Activated T-cell treated with anti-CD3 and anti-CD28 coated beads, Interleukin-2, amount 50 U/mL, for 72 hours (primary cell): ENCODE measurements around the gene EMX1. TPM values are rescaled to one million over a fixed set of nuclear protein-coding genes. Genes with fewer than 3 reads are reported as not detected.
A peak's percentile ranks its signal among the peaks of the same experiment; 100 is the strongest.

Experiments
- ATAC-seq, 2 donors: fragments of 150-1000 bp; cut with Tn5 transposase; replicated peaks in 1 of 2; 2 replicates each; pipeline ENCODE4 v1.10.0; 2021; ENCODE audit warnings: moderate library complexity in 2 of 2, mild to moderate bottlenecking in 1 of 2
- DNase-seq, 2 donors: peaks; one replicate each; pipeline ENCODE4 v3.0.0; 2021 to 2022; ENCODE audit warnings: mixed read lengths in 1 of 2
- H3K27ac Mint-ChIP-seq: one replicate; pipeline ENCODE4 v1.8.0; 2022; ENCODE audit warnings: mild to moderate bottlenecking, moderate library complexity, mixed read lengths
- H3K27me3 Mint-ChIP-seq: one replicate; pipeline ENCODE4 v1.8.0; 2022; ENCODE audit warnings: low read depth, mixed read lengths
- H3K36me3 Mint-ChIP-seq, 2 donors: one replicate each; pipeline ENCODE4 v1.8.0; 2022; ENCODE audit warnings: mixed read lengths in 2 of 2, mild to moderate bottlenecking in 1 of 2; ENCODE audit not compliant: insufficient read depth in 2 of 2
- H3K4me1 Mint-ChIP-seq: one replicate; pipeline ENCODE4 v1.8.0; 2022; ENCODE audit warnings: low read depth, mixed read lengths
- H3K4me3 Mint-ChIP-seq, 2 donors: one replicate each; pipeline ENCODE4 v1.8.0; 2022; ENCODE audit warnings: mild to moderate bottlenecking in 2 of 2, mixed read lengths in 2 of 2, moderate library complexity in 2 of 2
- H3K9me3 Mint-ChIP-seq, 2 donors: one replicate each; pipeline ENCODE4 v1.8.0; 2022; ENCODE audit warnings: mixed read lengths in 2 of 2
- total RNA-seq, 2 donors: library from RNA; stranded (reverse); gene quantifications; one replicate each; pipeline ENCODE4 v1.2.3, GENCODE V29; 2022

Gene EMX1
- total RNA-seq, result under 1 TPM; 0.44 to 0.50 TPM

DNA sequence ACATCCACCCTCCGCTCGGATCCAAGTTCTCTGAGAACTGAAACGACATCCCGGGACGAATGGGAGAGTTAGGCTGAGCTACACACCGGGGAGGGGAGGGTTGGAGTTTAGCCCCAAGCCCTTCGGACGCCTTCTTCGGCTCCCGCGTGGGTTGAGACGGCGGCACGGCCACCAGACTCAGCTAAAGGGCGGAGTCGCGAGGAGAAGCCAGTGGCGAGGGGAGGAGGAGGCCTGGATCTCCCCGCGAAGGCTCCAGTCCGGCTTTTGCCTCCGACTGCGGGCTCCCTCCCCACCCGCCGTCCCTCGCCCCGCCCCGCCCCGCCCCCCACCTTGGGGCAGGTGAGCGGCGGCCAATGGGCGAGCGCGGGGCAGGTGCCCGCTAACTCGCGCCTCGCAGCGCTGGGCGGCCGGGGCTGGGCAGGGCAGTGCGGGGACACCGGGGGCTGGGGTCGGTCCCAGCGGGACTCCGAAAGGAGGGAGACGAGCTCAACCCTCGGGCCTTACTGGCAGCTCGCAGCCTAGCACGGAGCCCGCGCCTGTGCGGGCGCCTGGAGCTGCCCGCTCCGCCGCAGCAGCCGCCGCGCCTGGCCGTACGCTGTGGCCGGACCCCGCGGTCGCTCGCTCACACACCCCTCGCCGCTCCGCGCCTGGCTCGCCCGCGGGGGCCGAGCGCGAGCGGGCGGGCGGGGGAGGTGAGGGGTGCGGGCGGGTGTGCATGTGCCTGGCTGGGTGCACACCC lies at the start of gene EMX1:
TSS of gene EMX1 (plus strand) at position 382 of the 739 bp plus-strand sequence. CDS start at position 716, 334 bp downstream.
- ATAC-seq (peak; percentile 64 to 68), DNase-seq (peak; percentile 65 to 81)
- Mint-ChIP-seq H3K9me3 (no peaks in the 10 kb centered on the region), H3K27me3 (peaks cover 80% of the 10 kb centered on the region), H3K4me1 (peaks cover 39% of the 10 kb centered on the region), H3K4me3 (peak within 1 kb of the TSS; percentile 87), H3K27ac (no peak within 1 kb of the TSS), H3K36me3 (no peaks in the 10 kb centered on the region)

DNA sequence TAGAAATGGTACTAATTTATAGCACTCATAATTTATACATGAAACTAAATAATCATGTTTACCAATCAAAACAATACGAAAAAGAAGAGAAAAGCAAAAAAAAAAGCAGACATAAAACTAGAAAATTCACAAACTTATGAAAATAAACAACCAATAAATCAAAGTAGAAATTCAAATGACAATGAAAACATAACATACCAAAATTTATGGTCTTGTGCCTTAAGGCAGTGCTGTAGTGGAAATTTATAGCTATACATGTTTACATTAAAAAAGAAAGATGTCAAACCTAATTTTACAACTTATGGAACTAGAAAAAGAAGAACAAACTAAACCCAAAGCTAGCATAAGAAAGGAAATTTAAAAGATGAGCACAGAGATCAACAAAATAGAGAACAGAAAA lies 46.3 kb upstream of the EMX1 start:
- DNase-seq (no peak), ATAC-seq (no peak)
- Mint-ChIP-seq H3K36me3 (peaks cover 3 to 9% of the 10 kb centered on the region in 2 donors), H3K4me3 (no peak overlapping the region), H3K27me3 (peaks cover 52% of the 10 kb centered on the region), H3K9me3 (no peaks in the 10 kb centered on the region), H3K27ac (no peak overlapping the region), H3K4me1 (peaks cover 5% of the 10 kb centered on the region)

DNA sequence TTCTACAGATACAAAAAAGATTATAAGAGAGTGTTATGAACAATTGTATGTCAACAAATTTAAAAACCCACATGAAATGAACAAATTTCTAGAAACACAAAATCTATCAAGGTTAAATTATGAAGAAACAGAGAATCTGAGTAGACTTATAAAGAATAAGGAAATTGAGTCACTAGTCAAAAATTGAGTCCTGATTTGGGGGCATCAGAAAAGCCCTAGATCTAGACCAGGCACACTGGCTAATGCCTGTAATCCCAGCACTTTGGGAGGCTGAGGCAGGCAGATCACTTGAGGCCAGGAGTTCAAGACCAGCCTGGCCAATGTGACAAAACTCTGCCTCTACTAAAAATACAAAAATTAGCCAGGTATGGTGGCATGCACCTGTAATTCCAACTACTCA lies 45.4 kb upstream of the EMX1 start:
- no peak overlapping the region for H3K27ac Mint-ChIP-seq
- H3K4me1 Mint-ChIP-seq, result peaks cover 5% of the 10 kb centered on the region
- DNase-seq (no peak), ATAC-seq (peak in 1 of 2 donors; percentile 51)
- no peak overlapping the region for H3K4me3 Mint-ChIP-seq
- no peaks in the 10 kb centered on the region for H3K9me3 Mint-ChIP-seq
- peaks cover 48% of the 10 kb centered on the region for H3K27me3 Mint-ChIP-seq
- peaks cover 3 to 9% of the 10 kb centered on the region in 2 donors for H3K36me3 Mint-ChIP-seq

DNA sequence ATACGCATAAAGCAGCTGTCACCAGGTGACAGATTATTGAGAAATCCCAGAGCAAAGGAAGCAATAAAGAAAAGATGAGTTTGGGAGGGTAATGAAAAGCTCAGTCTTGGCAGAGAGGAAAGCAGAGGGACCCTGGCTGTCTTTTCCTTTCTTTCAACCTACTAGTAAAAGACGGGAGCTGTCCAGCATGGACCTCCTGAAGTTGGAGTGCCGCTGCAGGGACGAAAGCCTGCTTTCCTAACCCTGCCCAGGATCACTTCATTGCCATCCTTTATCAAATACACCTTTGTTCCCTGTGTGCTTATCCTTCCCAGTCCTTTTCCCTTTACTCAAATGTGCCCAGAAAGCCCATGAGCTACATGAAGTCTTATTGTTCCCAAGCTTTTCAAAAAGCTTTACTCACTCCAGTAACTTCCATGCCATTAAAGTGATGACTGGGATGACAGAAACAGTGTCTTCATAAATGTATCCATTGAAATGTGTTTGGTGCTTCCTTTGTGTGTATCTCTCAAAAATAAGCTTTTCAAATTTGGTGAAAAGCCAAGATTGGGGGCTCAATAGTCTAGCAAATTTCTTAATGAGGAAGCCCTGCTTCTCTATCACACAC lies 33.9 kb upstream of the EMX1 start:
- ATAC-seq, result no peak
- Mint-ChIP-seq H3K27ac (no peak overlapping the region), H3K36me3 (no peaks in the 10 kb centered on the region), H3K27me3 (peaks cover 69% of the 10 kb centered on the region), H3K4me3 (no peak overlapping the region), H3K9me3 (no peaks in the 10 kb centered on the region), H3K4me1 (peaks cover 14% of the 10 kb centered on the region)
- DNase-seq, result peak in 1 of 2 donors; percentile 18

DNA sequence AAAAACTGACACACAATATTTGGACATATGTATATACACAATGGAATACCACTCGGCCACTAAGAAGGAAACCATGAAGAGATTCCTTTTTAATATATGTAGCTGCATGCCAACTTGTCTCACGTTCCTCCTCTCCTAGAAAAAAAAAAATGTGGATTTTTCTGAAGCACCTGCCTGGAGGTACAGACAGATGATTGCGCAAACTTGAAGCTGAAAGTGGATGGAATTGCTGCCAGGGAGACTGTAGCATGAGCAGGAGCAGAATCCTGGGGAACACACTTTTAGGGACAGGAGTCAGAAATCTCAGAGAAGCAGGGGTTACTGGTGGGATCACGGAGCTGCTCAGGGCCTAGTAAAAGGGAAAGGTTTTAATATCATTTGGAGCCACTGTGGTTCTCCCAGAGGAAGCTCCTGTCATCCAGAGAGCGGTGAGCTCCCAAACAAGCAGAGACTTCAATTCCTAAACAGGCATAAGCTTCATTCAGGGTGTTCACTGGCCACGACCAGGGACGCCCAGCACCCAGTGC lies 30.8 kb upstream of the EMX1 start:
- peak overlapping the region; percentile 60 to 75 for H3K4me3 Mint-ChIP-seq
- H3K9me3 Mint-ChIP-seq, result no peaks in the 10 kb centered on the region
- ATAC-seq (no peak), DNase-seq (no peak)
- peaks cover 16% of the 10 kb centered on the region for H3K4me1 Mint-ChIP-seq
- H3K36me3 Mint-ChIP-seq, result no peaks in the 10 kb centered on the region
- peaks cover 66% of the 10 kb centered on the region for H3K27me3 Mint-ChIP-seq
- H3K27ac Mint-ChIP-seq, result no peak overlapping the region

DNA sequence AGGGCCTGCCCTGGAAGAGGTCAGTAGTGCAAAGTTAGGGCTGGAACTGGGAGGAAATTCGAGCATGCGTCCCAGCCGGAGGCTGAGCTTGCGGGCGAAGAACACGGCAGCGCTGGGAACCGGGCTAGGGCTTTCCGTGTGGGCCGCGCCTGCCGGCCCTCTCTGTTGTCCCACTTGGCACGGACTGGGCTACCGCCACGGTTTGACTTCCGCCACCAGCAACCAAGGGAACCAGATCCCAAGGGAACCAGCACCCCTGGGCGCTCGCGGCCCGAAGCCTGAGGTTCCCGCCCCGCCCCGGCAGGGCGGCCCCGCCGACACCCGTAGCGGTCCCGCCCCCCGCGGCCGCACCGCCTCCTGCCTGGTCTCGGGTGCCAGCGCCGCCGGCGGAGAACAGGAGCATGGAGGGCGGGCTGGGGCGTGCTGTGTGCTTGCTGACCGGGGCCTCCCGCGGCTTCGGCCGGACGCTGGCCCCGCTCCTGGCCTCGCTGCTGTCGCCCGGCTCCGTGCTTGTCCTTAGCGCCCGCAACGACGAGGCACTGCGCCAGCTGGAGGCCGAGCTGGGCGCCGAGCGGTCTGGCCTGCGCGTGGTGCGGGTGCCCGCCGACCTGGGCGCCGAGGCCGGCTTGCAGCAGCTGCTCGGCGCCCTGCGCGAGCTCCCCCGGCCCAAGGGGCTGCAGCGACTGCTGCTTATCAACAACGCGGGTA lies 30.1 kb upstream of the EMX1 start, which contains the start of gene SPR:
TSS of gene SPR (plus strand) at position 377 of the 708 bp plus-strand sequence. CDS start at position 402, 25 bp downstream.
- ATAC-seq (peak; percentile 96 to 97), DNase-seq (peak; percentile 77 to 80)
- no peaks in the 10 kb centered on the region for H3K36me3 Mint-ChIP-seq
- H3K27ac Mint-ChIP-seq, result no peak within 1 kb of the TSS
- H3K4me3 Mint-ChIP-seq, result peak within 1 kb of the TSS; percentile 78 to 81
- peaks cover 16% of the 10 kb centered on the region for H3K4me1 Mint-ChIP-seq
- H3K9me3 Mint-ChIP-seq, result no peaks in the 10 kb centered on the region
- peaks cover 60% of the 10 kb centered on the region for H3K27me3 Mint-ChIP-seq

DNA sequence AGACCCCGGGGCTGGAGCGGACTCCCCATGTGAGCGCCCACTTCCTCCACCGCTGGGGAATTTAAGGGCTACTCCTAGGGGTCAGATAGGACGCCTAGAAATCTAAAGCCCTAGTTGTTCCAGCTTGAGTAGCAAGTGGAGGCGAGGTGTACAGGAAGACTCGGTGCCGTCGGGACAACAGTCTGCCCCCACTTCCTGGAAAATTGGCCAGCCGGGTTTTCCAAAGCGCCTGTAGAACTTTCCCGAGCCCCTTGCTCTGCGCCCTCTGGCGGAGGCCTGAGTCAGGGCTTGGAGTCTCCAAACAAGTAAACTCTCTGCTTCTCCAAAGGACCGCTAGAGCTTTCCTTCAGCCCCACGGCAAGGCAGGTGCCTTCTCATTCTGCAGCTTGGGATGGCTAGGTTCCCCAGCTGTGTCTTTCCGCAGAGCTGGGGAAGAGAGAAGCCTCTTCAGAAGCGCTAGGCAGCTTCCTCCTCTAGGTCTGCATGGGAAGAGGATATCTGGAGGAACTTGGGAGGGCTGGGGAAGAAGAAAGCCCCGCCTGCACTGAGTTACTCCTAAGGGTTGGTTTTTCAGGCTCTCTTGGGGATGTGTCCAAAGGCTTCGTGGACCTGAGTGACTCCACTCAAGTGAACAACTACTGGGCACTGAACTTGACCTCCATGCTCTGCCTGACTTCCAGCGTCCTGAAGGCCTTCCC lies 29.4 kb upstream of the EMX1 start:
- H3K27ac Mint-ChIP-seq, result no peak overlapping the region
- H3K4me3 Mint-ChIP-seq, result peak overlapping the region; percentile 78 to 81
- H3K27me3 Mint-ChIP-seq, result peaks cover 53% of the 10 kb centered on the region
- peak; percentile 59 to 60 for ATAC-seq
- no peaks in the 10 kb centered on the region for H3K9me3 Mint-ChIP-seq
- no peaks in the 10 kb centered on the region for H3K36me3 Mint-ChIP-seq
- peak; percentile 57 to 60 for DNase-seq
- H3K4me1 Mint-ChIP-seq, result peaks cover 16% of the 10 kb centered on the region

DNA sequence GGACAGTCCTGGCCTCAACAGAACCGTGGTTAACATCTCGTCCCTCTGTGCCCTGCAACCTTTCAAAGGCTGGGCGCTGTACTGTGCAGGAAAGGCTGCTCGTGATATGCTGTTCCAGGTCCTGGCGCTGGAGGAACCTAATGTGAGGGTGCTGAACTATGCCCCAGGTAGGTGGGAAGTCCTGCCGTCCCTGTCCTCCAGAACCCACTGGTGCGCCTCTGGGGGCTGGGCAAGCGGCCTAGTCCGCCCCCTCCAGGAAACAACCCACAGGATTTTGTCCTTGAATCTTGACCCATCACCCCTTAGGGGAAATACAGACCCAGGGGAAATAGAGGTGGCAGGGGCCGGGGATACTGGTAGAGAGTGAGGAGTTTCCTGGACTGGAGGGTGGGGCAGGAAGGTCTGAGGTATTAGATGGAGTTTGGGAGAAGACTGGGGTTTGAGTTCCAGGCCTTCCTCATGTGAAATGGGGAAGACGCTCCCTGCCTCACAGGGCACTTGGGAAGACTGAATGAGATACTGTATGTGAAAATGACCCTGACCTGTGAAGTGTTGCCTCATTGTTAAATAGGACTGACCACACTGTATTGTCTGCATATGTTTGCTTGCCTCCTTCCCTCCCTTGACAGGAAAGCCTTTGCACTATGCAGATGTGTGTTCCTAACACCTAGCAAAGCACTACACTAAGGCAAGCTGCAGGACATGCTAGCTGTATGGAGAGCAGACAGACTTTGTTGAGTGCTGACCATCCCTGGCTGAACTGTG lies 28.7 kb upstream of the EMX1 start:
- H3K9me3 Mint-ChIP-seq, result no peaks in the 10 kb centered on the region
- H3K36me3 Mint-ChIP-seq, result no peaks in the 10 kb centered on the region
- H3K4me1 Mint-ChIP-seq, result peaks cover 20% of the 10 kb centered on the region
- H3K4me3 Mint-ChIP-seq, result no peak overlapping the region
- H3K27me3 Mint-ChIP-seq, result peaks cover 47% of the 10 kb centered on the region
- DNase-seq (no peak), ATAC-seq (no peak)
- H3K27ac Mint-ChIP-seq, result no peak overlapping the region

DNA sequence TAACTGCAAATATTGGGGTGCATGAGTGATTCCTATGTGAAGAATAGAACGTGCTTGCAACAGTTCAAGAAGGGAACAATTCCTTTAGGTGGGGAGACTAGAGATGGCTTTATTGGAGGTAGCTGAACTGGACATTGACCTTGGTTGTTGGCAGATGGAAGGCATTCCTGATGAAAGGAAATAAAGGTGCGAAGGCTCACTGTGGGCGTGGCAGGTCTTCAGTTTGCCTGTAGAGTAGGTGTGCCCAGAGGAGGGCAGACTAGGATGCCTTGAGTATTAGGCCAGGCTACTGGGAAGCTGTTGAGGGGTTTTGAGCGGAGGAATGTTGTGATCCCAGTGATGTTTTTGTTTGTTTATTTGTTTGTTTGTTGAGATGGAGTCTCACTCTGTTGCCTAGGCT lies 27.3 kb upstream of the EMX1 start:
- peaks cover 46% of the 10 kb centered on the region for H3K27me3 Mint-ChIP-seq
- no peak overlapping the region for H3K27ac Mint-ChIP-seq
- H3K36me3 Mint-ChIP-seq, result no peaks in the 10 kb centered on the region
- no peak overlapping the region for H3K4me3 Mint-ChIP-seq
- peaks cover 23% of the 10 kb centered on the region for H3K4me1 Mint-ChIP-seq
- H3K9me3 Mint-ChIP-seq, result no peaks in the 10 kb centered on the region
- DNase-seq (no peak), ATAC-seq (no peak)

DNA sequence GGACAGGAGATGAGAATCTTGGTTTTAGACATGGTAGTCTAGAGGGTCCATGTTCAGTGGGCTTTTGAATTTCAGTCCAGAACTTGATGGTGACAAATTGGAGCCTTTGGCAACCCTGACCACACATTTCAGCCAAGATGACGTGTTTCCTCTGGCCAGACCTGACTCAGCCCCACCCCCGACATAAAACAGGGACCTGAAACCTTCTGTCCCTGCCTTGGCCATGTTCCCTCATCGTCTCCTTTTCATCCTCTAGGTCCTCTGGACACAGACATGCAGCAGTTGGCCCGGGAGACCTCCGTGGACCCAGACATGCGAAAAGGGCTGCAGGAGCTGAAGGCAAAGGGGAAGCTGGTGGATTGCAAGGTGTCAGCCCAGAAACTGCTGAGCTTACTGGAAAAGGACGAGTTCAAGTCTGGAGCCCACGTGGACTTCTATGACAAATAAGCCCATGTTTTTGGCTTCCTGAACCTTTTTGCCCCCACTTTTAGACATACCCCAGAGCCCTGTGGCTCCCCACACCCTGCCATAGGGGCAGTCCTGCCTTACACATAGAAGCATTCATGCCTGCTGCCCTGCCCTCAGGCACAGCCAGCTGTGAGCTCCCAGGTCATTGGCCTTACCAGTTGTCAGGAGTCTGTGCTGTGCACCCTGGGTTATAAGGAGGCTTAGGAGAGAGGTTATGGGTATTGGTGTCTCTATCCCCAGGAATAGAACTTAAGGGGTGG lies 26.1 kb upstream of the EMX1 start:
- no peak overlapping the region for H3K4me3 Mint-ChIP-seq
- DNase-seq (no peak), ATAC-seq (no peak)
- peaks cover 23% of the 10 kb centered on the region for H3K4me1 Mint-ChIP-seq
- no peak overlapping the region for H3K27ac Mint-ChIP-seq
- H3K27me3 Mint-ChIP-seq, result peaks cover 43% of the 10 kb centered on the region
- H3K36me3 Mint-ChIP-seq, result no peaks in the 10 kb centered on the region
- no peaks in the 10 kb centered on the region for H3K9me3 Mint-ChIP-seq

DNA sequence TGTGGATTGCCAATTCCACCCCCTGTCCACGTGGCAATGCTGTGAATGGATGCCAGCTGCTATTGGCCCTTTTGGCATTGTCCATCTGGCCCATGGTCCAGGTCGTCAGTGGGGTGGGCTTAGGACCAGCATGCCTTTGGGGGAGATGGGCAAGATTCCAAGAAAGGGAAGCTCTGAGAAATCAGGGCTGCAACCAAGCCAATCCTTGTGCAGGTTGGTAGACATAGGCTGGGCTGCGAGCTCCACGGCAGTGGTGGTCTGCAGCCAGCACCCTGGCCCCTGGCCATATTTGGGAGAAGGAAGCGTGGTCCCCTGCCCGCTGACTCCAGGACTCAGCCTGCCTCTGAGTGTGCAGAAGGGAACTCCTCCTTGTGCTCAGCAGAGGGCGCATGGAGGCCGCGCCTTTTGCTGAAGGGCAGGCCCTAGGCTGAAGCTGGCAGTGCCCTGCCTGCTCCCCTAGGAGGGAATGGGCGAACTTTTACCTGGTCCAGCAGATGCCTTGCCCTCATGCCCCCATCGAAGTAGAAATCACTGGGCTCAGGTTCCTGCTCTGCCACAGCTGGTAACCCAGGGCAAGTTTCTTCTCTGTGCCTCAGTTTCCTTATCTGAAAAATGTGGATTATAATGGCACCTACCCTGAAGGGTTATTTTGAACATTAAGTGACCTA lies 24.7 kb upstream of the EMX1 start:
- Mint-ChIP-seq H3K27me3 (peaks cover 38% of the 10 kb centered on the region), H3K9me3 (no peaks in the 10 kb centered on the region), H3K27ac (no peak overlapping the region), H3K4me3 (no peak overlapping the region), H3K4me1 (peaks cover 17% of the 10 kb centered on the region), H3K36me3 (no peaks in the 10 kb centered on the region)
- DNase-seq (peak; percentile 70 to 72), ATAC-seq (peak; percentile 84 to 89)
